ENCODE measurements around the gene TRIM54.

Gene TRIM54

DNA sequence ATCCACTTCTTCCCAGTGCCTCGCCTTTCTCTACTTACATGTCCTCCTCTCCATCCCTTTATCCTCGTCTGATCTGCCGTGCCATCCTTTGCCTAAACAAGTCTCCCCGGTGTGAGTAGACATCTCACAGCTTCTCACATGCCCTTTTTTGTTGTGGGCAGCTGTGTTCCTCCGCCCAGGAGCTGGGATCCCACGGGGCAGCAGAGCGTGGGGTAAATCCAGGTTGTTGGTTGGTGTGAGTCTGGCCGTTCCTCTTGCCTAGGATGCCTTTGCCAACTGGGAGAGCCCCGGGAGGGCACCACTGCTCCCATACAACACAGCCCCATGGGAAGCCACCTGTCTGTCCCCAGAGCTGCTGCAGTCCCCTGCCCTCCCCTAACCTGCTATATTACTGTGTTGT is 41.8 kb upstream of the TRIM54 start:
- TF ChIP-seq CTCF (IDR thresholded peaks at IDR 0.05; ENCODE audit: control insufficient read depth, insufficient read depth, low read depth, low read length, missing control alignments) = no peak
- no peak overlapping the region for H3K4me3 ChIP-seq (ENCODE audit: control insufficient read depth, low read depth, low read length)
- DNase-seq (ENCODE audit: low read depth) = no peak

GRCh38 chr2:27241761-27242613 is 40.2 kb upstream of the TRIM54 start:
- no peak overlapping the region for H3K4me3 ChIP-seq (ENCODE audit: control insufficient read depth, low read depth, low read length)
- DNase-seq (ENCODE audit: low read depth) = no peak
- no peak for TF ChIP-seq CTCF (IDR thresholded peaks at IDR 0.05; ENCODE audit: control insufficient read depth, insufficient read depth, low read depth, low read length, missing control alignments)

DNA sequence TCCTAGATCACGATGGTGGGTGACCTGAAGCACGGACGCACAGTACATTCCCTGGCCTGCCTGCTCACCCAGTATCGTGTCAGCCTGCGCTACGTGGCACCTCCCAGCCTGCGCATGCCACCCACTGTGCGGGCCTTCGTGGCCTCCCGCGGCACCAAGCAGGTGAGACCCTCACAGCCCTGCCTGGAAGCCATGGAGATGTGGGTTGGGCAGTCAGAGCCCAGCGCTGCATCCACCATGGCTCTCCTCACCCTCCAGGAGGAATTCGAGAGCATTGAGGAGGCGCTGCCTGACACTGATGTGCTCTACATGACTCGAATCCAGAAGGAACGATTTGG is 39.6 kb upstream of the TRIM54 start:
- H3K4me3 ChIP-seq (ENCODE audit: control insufficient read depth, low read depth, low read length) = no peak overlapping the region
- no peak for TF ChIP-seq CTCF (IDR thresholded peaks at IDR 0.05; ENCODE audit: control insufficient read depth, insufficient read depth, low read depth, low read length, missing control alignments)
- DNase-seq (ENCODE audit: low read depth) = no peak

- no peak overlapping the region for H3K4me3 ChIP-seq (ENCODE audit: control insufficient read depth, low read depth, low read length)
- DNase-seq (ENCODE audit: low read depth) = no peak
- TF ChIP-seq CTCF (IDR thresholded peaks at IDR 0.05; ENCODE audit: control insufficient read depth, insufficient read depth, low read depth, low read length, missing control alignments) = no peak
These were observed 38.7 kb upstream of the TRIM54 start for GRCh38 chr2:27243391-27244130.

- no peak overlapping the region for H3K4me3 ChIP-seq (ENCODE audit: control insufficient read depth, low read depth, low read length)
- TF ChIP-seq CTCF (IDR thresholded peaks at IDR 0.05; ENCODE audit: control insufficient read depth, insufficient read depth, low read depth, low read length, missing control alignments) = no peak
- DNase-seq (ENCODE audit: low read depth) = no peak
These were observed 37.1 kb upstream of the TRIM54 start for GRCh38 chr2:27245116-27245515.

DNA sequence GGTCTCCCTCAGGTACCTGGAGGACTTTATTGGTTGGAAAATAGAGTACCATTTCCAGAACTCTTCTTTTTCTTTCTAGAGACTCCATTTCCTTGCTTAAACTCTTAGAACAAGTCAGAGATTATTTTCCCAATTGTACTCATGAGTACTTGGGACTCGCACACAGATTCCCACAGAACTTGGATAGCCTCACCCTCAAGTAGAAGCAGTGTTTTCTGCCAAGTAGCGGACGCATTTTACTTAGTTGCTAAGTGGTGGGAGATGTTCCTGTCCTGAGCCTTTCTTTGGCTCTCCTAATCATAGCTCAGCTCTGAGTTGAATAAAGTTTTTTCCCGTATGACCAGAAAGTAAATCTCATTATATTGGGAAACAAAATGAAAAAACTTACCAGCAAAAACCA is 36.6 kb upstream of the TRIM54 start:
- H3K4me3 ChIP-seq (ENCODE audit: control insufficient read depth, low read depth, low read length) = no peak overlapping the region
- DNase-seq (ENCODE audit: low read depth) = no peak
- no peak for TF ChIP-seq CTCF (IDR thresholded peaks at IDR 0.05; ENCODE audit: control insufficient read depth, insufficient read depth, low read depth, low read length, missing control alignments)
